ENCODE results near the gene FHIT. TPM values are rescaled to one million over a fixed set of nuclear protein-coding genes. Genes with fewer than 3 reads are reported as not detected.

Gene FHIT
- total RNA-seq, 4 donors from 2014 or later = 0.72 to 5.2 (median 2.1) TPM

GRCh38 chr3:59925946-59926345 is 1325.3 kb downstream of the FHIT start:
- in situ Hi-C loops (cut with MboI; ENCODE audit: low sequenced_read_pairs in 4 of 4) (no loop called here), intact Hi-C loops (cut with DNase I; ENCODE audit: low total_unique reads) (no loop called here)
- Histone ChIP-seq H3K9me3 (no peaks in the 10 kb centered on the region), H3K27me3 (no peaks in the 10 kb centered on the region), H3K4me3 (no peak overlapping the region), H3K4me1 (no peaks in the 10 kb centered on the region), H3K36me3 (no peaks in the 10 kb centered on the region), H3K27ac (no peak overlapping the region)
- DNase-seq (no peak), ATAC-seq (no peak)
- no peak for TF ChIP-seq CTCF (IDR thresholded peaks at IDR 0.05 in 4 of 5, conservative IDR thresholded peaks at IDR 0.05 in 1 of 5)
- no peak for TF ChIP-seq POLR2A (IDR thresholded peaks at IDR 0.05)

GRCh38 chr3:59922192-59922591 is 1329.1 kb downstream of the FHIT start:
- in situ Hi-C loops (cut with MboI; ENCODE audit: low sequenced_read_pairs in 4 of 4) (no loop called here), intact Hi-C loops (cut with DNase I; ENCODE audit: low total_unique reads) (no loop called here)
- no peak for DNase-seq
- ATAC-seq = no peak
- Histone ChIP-seq H3K36me3 (no peaks in the 10 kb centered on the region), H3K27ac (no peak overlapping the region), H3K4me1 (no peaks in the 10 kb centered on the region), H3K4me3 (no peak overlapping the region), H3K27me3 (no peaks in the 10 kb centered on the region), H3K9me3 (no peaks in the 10 kb centered on the region)
- TF ChIP-seq POLR2A (IDR thresholded peaks at IDR 0.05) (no peak), CTCF (IDR thresholded peaks at IDR 0.05 in 4 of 5, conservative IDR thresholded peaks at IDR 0.05 in 1 of 5) (no peak)

GRCh38 chr3:59920822-59921221 is 1330.4 kb downstream of the FHIT start:
- H3K9me3 ChIP-seq = no peaks in the 10 kb centered on the region
- intact Hi-C loops (cut with DNase I; ENCODE audit: low total_unique reads) = no loop called here
- in situ Hi-C loops (cut with MboI; ENCODE audit: low sequenced_read_pairs in 4 of 4) = no loop called here

GRCh38 chr3:59919586-59919985 is 1331.7 kb downstream of the FHIT start:
- H3K9me3 ChIP-seq = no peaks in the 10 kb centered on the region
- in situ Hi-C loops (cut with MboI; ENCODE audit: low sequenced_read_pairs in 4 of 4) (no loop called here), intact Hi-C loops (cut with DNase I; ENCODE audit: low total_unique reads) (no loop called here)
- H3K27ac ChIP-seq = no peak overlapping the region
- H3K4me1 ChIP-seq = no peaks in the 10 kb centered on the region
- no peaks in the 10 kb centered on the region for H3K36me3 ChIP-seq
- ATAC-seq = no peak
- no peak for TF ChIP-seq CTCF (IDR thresholded peaks at IDR 0.05 in 4 of 5, conservative IDR thresholded peaks at IDR 0.05 in 1 of 5)
- TF ChIP-seq POLR2A (IDR thresholded peaks at IDR 0.05) = no peak
- no peak overlapping the region for H3K4me3 ChIP-seq
- no peak for DNase-seq
- H3K27me3 ChIP-seq = no peaks in the 10 kb centered on the region

More at GRCh38 chr3:59920822-59921221, 1330.4 kb downstream of the FHIT start:
- no peak for ATAC-seq
- DNase-seq = no peak
- no peaks in the 10 kb centered on the region for H3K4me1 ChIP-seq
- no peak for TF ChIP-seq POLR2A (IDR thresholded peaks at IDR 0.05)
- no peak for TF ChIP-seq CTCF (IDR thresholded peaks at IDR 0.05 in 4 of 5, conservative IDR thresholded peaks at IDR 0.05 in 1 of 5)
- no peaks in the 10 kb centered on the region for H3K27me3 ChIP-seq
- H3K36me3 ChIP-seq = no peaks in the 10 kb centered on the region
- H3K4me3 ChIP-seq = no peak overlapping the region
- H3K27ac ChIP-seq = no peak overlapping the region

- ATAC-seq (no peak), DNase-seq (no peak)
- Histone ChIP-seq H3K9me3 (no peaks in the 10 kb centered on the region), H3K27ac (no peak overlapping the region), H3K4me1 (no peaks in the 10 kb centered on the region), H3K27me3 (no peaks in the 10 kb centered on the region), H3K4me3 (no peak overlapping the region), H3K36me3 (no peaks in the 10 kb centered on the region)
- in situ Hi-C loops (cut with MboI; ENCODE audit: low sequenced_read_pairs in 4 of 4) = no loop called here
- TF ChIP-seq POLR2A (IDR thresholded peaks at IDR 0.05) (no peak), CTCF (IDR thresholded peaks at IDR 0.05 in 4 of 5, conservative IDR thresholded peaks at IDR 0.05 in 1 of 5) (no peak)
- intact Hi-C loops (cut with DNase I; ENCODE audit: low total_unique reads) = no loop called here
These were observed 1337.0 kb downstream of the FHIT start for GRCh38 chr3:59914251-59914650.
